Stimulated activated CD4-positive, alpha-beta T cell treated with anti-CD3 and anti-CD28 coated beads, Interleukin-15, amount 100 ng/mL, for 48 hours (primary cell): ENCODE measurements around the gene WEE1.
"Not testable (repeated sequence)": the region's sequence is repeated elsewhere in the genome, so short reads cannot be mapped to it uniquely, and the experiment has no call there.

ENCODE experiments used
- DNase-seq, 2 donors: peaks; one replicate each; pipeline ENCODE4 v3.0.0-alpha.2; 2020; ENCODE audit warnings: low read depth in 2 of 2

The WEE1 gene

DNA sequence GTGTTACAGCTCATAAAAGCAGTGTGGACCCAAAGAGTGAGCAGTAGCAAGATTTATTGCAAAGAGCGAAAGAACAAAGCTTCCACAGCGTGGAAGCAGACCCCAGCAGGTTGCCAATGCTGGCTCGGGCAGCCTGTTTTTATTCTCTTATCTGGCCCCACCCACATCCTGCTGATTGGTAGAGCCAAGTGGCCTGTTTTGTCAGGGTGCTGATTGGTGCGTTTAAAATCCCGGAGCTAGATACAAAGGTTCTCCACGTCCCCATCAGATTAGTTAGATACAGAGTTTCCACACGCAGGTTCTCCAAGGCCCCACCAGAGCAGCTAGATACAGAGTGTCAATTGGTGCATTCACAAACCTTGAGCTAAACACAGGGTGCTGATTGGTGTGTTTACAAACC is 48.9 kb downstream of the WEE1 start:
- not testable (repeated sequence) for DNase-seq

DNA sequence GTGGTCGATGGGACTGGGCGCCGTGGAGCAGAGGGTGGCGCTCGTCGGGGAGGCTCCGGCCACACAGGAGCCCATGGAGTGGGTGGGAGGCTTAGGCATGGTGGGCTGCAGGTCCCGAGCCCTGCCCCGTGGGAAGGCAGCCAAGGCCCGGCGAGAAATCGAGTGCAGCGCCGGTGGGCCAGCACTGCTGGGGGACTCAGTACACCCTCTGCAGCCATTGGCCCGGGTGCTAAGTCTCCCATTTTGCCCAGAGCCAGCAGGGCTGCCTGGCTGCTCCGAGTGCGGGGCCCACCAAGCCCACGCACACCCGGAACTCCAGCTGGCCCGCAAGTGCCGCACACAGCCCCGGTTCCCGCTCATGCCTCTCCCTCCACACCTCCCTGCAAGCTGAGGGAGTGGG is 49.6 kb downstream of the WEE1 start:
- not testable (repeated sequence) for DNase-seq

- DNase-seq: no peak
Observed at GRCh38 chr11:9624448-9624847, 51.0 kb downstream of the WEE1 start.

DNA sequence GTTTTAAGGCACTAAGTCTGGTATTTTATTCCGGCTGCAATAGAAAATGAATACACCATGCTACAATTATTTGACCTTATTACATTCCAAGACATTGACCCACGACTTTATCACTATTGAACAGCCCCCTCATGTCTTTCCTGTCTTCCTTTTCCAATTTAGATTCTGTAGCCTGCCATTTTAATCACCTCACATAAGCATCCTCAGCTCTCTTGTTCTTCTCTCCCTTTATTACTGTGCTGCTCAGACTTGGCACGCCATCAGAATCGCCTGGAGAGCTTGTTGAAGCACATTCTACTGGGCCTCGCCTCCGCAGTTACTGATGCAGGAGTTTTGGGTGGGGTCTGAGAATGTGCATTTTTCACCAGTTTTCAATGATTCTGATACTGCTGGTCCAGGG is 51.7 kb downstream of the WEE1 start:
- DNase-seq: no peak

GRCh38 chr11:9625728-9626127 is 52.3 kb downstream of the WEE1 start:
- no peak for DNase-seq

DNA sequence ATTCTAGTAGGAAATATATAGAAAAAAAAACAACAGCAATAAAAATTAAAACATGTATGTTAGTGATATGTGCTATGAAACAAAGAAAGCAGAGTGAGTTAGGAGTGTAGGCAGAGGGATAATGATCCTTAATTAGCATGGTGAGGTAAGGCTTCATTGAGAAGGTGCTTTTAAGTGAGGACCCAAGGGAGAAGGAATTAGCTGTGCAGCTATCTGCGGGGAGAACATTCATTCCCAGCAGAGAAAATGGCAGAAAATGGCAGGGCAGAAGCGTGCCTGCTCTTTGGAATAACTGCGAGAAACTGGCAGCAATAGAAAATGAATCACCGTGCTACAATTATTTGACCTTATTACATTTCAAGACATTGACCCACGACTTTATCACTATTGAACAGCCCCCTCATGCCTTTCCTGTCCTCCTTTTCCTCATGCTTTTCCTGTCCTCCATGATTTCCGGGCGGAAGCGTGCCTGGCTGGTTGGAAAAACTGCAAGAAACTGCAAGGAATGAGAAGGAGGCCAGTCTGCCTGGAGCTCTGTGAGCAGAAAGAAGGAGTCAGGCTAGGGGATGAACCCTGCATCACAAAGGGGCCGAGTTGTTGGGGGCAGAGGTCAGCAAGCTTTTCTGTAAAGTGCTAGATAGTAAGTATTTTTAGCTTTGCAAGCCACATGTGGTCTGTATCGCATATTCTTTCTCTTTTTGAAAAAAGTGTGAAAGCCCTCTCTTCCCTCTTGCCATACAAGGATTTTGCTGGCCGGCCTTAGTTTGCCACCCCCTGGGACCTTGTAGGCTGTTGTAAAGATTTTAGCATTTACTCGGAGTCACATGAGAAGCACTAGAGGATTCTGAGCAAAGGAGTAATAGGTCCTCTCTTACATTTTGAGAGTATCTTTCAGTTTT is 53.3 kb downstream of the WEE1 start:
- no peak for DNase-seq

DNA sequence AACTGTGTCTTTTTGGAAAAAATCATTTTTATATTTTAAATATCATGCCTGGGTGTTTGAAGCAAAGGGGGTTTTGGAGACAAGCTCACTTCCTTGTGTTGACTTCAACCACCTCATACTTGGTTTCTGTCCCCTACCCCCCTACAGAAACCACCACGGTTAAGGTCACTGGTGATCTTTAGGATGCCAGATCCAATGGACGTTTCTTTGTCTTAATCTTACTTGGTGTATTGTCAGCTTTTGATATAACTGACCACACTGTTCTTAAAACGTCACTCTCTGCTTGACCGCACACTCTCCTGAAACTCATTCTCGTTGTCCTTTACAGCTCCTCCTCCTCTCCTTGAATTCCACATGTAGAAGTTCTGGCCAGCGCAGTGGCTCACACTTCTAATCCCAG is 55.6 kb downstream of the WEE1 start:
- no peak for DNase-seq

DNA sequence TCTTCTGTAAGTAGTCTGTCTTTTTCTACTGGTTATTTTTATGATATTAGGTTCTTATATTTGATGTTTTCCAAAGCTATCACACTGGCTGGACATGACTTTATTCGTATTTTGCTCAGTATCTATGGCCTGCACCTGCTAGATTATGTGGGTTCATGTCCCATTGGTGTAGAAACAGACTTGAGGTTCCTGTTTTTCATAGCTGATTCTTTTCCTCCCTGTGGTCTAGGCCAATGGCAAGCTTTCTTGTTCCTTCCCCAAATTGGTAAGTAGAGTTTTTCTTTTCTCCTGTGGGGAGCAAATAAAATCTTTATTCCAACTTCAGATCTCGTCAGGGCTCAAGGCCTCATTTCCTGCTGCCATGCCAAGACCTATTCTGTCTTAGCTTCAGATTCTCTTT is 60.2 kb downstream of the WEE1 start:
- DNase-seq: no peak

- DNase-seq: no peak
Observed at GRCh38 chr11:9636691-9637090, 63.2 kb downstream of the WEE1 start.

DNA sequence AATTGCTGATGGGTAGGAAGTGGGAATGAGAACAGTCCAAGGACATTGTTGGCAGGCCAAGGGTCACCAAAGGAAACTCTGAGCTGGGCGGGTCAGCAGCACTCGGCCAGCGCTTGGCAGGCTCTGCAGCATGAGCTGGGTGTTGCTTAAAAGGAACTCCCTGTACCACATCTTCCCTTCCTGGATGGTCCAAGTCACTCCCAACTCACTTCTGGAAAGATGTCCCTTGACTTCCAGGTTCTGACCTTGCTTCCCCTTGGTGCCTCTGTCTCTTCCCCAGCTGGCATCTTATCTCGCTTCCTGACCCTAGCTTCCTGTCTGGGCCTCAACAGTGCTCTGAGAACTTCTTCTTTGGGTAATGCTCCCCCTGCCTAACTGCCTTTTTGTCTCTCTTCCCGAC is 65.6 kb downstream of the WEE1 start:
- no peak for DNase-seq
